HG02970 (cell line): ENCODE results near the gene MUC12.
"Not testable (repeated sequence)": the region's sequence is repeated elsewhere in the genome, so short reads cannot be mapped to it uniquely, and the experiment has no call there.

ENCODE experiments used
- ATAC-seq: cut with Tn5 transposase; IDR thresholded peaks from one replicate; pipeline ENCODE4 v1.9.1; 2021; ENCODE audit warnings: mild to moderate bottlenecking, moderate library complexity, moderate number of reproducible peaks; ENCODE audit not compliant: unreplicated experiment, low FRiP score

MUC12 gene

GRCh38 chr7:100983451-100984187 lies 14.3 kb downstream of the MUC12 start:
- ATAC-seq, result no peak

DNA sequence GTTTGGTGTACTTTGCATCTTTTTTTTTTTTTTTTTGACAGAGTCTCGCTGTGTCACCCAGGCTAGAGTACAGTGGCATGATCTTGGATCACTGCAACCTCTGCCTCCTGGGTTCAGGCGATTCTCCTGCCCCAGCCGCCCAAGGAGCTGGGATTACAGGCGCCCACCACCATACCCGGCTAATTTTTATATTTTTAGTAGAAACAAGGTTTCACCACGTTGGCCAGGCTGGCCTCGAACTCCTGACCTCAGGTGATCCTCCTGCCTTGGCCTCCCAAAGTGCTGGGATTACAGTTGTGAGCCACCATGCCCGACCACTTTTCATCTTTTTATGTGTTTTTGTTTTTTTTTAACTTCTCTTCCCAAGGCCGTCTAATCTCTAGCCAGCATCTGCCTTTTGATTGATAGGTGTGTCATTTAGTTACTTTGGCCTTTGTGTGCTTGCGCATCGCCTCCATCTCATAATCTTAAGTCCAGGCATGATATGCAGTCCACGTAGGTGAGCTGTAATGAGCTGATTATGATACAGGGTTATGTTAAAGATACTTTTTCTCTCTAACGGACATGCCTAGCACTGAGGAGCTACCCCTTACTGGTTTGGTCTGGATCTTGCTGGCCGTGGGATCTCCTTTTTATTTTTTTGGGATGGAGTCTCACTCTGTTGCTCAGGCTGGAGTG lies 15.0 kb downstream of the MUC12 start:
- not testable (repeated sequence) for ATAC-seq

DNA sequence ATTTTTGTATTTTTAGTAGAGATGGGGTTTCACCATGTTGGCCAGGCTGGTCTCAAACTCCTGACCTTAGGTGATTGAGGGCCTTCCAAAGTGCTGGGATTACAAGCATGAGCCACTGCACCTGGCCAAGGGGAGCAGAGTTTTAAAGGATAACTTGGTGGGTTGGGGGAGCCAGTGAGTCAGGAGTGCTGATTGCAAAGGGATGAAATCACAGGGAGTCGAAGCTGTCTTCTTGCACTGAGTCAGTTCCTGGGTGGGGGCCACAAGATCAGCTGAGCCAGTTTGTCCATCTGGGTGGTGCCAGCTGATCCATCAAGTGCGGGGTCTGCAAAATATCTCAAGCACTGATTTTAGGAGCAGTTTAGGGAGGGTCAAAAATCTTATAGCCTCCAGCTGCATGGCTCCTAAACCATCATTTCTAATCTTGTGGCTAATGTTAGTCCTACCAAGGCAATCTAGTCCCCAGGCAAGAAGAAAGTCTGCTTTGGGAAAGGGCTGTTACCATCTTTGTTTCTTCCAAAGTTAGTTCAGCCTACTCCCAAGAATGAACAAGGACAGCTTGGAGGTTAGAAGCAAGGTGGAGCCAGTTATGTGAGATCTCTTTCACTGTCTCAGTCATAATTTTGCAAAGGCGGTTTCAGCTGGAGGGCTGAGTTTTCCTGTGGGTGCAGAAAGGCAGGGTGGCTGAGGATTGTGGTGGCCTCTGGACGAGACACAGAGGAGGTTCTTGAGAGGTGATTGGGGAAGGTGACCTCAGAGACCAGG lies 15.8 kb downstream of the MUC12 start:
- not testable (repeated sequence) for ATAC-seq

DNA sequence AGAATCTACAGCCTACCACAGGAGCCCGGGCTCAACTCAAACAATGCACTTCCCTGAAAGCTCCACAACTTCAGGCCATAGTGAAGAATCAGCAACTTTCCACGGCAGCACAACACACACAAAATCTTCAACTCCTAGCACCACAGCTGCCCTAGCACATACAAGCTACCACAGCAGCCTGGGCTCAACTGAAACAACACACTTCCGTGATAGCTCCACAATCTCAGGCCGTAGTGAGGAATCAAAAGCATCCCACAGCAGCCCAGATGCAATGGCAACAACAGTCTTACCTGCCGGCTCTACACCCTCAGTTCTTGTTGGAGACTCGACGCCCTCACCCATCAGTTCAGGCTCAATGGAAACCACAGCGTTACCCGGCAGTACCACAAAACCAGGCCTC lies 22.3 kb downstream of the MUC12 start:
- no peak for ATAC-seq

DNA sequence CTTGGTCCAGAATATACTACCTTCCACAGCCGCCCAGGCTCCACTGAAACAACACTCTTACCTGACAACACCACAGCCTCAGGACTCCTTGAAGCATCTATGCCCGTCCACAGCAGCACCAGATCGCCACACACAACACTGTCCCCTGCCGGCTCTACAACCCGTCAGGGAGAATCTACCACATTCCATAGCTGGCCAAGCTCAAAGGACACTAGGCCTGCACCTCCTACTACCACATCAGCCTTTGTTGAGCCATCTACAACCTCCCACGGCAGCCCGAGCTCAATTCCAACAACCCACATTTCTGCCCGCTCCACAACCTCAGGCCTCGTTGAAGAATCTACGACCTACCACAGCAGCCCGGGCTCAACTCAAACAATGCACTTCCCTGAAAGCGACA lies 22.9 kb downstream of the MUC12 start:
- ATAC-seq, result not testable (repeated sequence)

GRCh38 chr7:100994671-100995070 lies 25.3 kb downstream of the MUC12 start:
- ATAC-seq, result not testable (repeated sequence)

- not testable (repeated sequence) for ATAC-seq
Observed at GRCh38 chr7:100998530-100998929, 29.2 kb downstream of the MUC12 start.

GRCh38 chr7:100999334-100999733 lies 30.0 kb downstream of the MUC12 start:
- ATAC-seq, result not testable (repeated sequence)

DNA sequence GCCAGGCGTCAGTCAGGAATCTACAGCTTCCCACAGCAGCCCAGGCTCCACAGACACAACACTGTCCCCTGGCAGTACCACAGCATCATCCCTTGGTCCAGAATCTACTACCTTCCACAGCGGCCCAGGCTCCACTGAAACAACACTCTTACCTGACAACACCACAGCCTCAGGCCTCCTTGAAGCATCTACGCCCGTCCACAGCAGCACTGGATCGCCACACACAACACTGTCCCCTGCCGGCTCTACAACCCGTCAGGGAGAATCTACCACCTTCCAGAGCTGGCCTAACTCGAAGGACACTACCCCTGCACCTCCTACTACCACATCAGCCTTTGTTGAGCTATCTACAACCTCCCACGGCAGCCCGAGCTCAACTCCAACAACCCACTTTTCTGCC lies 30.7 kb downstream of the MUC12 start:
- not testable (repeated sequence) for ATAC-seq

DNA sequence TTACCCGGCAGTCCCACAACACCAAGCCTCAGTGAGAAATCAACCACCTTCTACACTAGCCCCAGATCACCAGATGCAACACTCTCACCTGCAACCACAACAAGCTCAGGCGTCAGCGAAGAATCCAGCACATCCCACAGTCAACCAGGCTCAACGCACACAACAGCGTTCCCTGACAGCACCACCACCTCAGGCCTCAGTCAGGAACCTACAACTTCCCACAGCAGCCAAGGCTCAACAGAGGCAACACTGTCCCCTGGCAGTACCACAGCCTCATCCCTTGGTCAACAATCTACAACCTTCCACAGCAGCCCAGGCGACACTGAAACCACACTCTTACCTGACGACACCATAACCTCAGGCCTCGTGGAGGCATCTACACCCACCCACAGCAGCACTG lies 33.0 kb downstream of the MUC12 start:
- ATAC-seq, result not testable (repeated sequence)

DNA sequence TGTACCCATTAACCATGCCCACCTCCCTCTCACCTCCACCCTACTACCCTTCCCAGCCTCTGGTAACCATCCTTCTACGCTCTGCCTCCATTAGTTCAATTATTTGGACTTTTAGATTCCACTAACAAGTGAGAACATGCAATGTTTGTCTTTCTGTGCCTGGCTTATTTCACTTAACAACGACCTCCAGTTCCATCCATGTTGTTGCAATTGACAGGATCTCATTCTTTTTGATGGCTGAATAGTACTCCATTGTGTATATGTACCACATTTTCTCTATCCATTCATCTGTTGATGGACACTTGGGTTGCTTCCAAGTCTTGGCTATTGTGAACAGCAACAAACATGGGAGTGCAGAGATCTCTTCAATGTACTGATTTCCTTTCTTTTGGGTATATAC lies 38.0 kb downstream of the MUC12 start:
- not testable (repeated sequence) for ATAC-seq

DNA sequence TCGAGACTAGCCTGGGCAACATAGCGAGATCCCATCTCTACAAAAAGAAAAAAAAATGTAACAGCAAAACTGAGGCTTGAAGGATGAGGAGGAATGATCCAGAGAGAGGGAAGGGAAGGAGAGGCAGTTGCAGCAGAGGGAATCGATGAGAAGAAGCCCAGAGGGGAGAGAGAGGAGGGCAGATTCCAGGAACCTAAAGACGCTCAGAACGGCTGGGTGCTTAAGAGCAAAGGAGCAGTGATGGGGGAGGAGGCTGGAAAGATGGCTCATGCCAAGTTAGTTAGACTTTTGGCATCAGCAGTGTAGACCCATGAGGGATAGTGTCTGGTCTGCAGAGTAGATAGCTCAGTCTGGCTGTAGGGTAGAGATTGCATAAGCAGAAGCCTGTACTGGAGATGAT lies 40.3 kb downstream of the MUC12 start:
- ATAC-seq, result no peak

DNA sequence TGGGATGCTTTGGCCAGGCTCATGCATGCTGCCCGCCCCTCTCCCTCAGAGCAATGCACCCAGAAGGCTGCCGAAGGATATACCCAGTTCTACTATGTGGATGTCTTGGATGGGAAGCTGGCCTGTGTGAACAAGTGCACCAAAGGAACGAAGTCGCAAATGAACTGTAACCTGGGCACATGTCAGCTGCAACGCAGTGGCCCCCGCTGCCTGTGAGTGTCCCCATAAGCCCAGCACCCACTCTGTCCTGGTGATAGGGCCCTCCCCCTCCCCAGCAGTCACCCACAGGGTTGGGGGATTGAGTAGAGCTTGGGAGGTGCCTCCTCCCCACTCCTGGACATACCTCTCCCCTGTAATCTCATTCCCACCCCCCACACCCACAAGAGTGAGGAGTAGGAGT lies 43.6 kb downstream of the MUC12 start:
- ATAC-seq, result no peak

DNA sequence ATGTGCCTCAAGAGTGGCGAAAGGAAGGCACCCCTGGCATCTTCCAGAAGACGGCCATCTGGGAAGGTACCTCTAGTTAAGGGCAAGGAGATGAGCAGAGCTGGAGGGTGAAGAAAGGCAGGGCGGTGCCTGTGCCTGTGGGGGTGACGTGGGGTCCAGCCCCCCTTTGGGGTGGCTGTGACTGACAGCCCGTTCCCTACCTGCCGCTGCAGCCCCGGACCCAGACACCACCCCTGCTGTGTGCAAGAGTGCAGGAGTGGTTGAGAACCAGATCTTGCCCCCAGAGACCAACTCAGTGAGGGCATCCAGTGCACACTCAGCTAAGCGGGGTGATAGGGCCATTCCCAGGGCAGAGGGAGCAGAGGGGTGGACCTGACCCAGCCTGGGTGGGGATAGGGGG lies 46.3 kb downstream of the MUC12 start:
- no peak for ATAC-seq

- ATAC-seq, result peak; percentile 55
Observed at GRCh38 chr7:101017064-101017777, 47.9 kb downstream of the MUC12 start.

DNA sequence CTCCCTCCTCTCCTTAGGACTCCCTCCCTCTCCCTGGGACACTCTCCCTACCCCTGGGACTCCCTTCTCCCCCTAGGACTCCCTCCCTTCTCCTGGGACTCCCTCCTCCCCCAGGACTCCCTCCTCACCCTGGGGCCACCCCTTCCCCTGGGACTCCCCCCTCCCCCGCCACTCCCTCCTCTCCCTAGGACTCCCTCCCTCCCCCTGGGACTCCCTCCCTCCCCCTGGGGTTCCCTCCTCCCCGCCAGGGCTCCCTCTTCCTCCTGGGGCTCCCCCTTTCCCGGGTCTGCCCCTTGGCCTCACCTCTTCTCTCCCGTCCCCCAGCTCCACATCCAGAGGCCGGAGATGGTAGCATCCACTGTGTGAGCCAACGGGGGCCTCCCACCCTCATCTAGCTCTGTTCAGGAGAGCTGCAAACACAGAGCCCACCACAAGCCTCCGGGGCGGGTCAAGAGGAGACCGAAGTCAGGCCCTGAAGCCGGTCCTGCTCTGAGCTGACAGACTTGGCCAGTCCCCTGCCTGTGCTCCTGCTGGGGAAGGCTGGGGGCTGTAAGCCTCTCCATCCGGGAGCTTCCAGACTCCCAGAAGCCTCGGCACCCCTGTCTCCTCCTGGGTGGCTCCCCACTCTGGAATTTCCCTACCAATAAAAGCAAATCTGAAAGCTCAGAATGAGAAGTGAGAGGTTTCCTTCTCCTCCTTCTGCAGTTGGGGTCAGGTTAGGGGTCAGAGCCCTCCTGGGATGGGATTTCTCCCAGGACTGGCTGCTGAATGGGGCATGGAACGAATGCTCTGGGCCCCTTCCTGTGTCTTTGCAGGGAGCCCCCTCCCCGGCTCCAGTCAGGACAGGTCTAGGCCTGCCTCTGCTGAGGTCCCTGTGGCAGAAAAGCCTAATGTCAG lies 49.2 kb downstream of the MUC12 start:
- ATAC-seq, result no peak

DNA sequence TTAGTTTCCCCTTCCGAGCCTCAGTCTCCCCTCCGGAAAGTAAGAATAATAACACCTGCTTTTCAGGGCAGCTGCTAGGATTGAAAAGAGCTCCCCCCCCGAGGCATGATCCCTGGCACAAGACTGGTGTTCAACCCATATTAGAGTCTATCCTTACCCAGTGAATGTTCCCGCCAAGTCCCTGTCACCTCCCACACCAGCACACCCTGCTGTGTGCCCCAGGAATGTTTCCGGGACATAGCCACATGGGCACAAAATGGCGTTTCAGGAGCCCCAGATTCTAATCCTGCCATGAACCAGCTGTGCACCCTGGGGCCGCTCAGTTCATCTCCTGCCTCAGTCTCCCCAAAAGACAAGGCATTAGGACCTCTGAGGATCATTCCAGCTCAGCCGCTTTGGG lies 51.1 kb downstream of the MUC12 start:
- ATAC-seq, result no peak

GRCh38 chr7:101021703-101022102 lies 52.3 kb downstream of the MUC12 start:
- ATAC-seq, result no peak

GRCh38 chr7:101023839-101024238 lies 54.5 kb downstream of the MUC12 start:
- ATAC-seq, result no peak

DNA sequence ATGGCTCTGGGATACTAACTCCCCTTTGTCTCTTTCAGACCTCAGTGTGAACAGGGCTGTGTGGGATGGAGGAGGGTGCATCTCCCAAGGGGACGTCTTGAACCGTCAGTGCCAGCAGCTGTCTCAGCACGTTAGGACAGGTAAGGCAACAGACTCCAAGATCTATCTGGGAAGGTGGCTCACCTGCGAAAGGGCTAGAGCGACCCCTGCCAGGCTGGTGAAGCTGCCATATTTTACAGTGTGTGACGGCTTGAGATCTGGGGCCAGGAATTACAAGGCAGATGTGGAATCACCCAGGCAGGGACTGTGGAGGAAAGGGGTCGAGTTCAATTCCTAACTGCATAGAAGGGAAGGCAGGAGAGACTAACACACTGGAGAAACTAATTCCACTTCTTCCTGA lies 61.7 kb downstream of the MUC12 start:
- no peak for ATAC-seq
